HG03521 (cell line): ENCODE results near the gene CIB2.
"Not testable (repeated sequence)": the region's sequence is repeated elsewhere in the genome, so short reads cannot be mapped to it uniquely, and the experiment has no call there.

Experiments
- ATAC-seq: cut with Tn5 transposase; IDR thresholded peaks from one replicate; pipeline ENCODE4 v1.9.1; 2021; ENCODE audit warnings: mild to moderate bottlenecking, moderate library complexity; ENCODE audit not compliant: unreplicated experiment

Gene CIB2

DNA sequence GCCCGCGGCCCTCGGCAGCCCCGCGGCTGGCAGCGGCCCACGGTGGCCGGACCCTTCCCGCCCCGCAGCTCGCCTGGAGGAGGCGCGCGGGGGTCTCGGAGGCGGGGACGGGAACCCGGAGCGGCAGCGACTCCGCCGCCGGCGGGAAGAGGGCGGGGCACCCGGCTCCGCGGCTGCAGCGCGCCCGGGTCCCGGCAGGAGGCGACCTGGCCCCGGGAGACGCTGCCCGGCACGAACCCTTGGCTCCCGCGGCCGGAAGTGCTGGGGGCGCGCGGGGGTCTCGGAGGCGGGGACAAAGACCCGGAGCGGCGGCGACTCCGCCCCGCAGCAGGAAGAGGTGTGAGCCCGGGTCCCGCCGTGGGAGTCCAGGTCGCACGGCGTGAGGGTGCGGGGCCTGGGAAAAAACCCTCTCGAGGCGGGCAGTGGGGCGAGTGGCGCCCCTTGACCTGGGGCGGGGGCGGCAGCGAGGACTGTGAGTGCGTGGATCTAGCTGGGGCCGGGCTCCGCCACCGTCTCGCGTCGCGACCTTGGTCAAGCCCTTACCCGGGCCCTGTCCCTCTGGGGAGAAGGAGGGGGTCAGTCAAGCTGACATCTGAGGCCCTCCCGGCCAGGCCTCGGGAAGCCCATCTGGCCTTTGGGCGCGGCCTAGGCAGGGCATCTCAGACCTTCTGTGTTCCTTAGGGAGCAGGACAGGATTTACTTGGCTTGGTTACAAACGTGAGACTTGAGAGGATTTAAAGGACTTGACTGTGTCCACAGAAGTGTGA is at the start of gene CIB2:
Gene CIB2, minus strand, starts transcription at position 151 of the 767 bp plus-strand sequence. CDS start 230 bp downstream, outside the sequence.
- peak; percentile 79 for ATAC-seq

GRCh38 chr15:78179906-78180305 is 48.7 kb upstream of the CIB2 start:
- ATAC-seq = no peak

- no peak for ATAC-seq
These were observed 48.1 kb upstream of the CIB2 start for GRCh38 chr15:78179286-78179840.

- ATAC-seq = no peak
These were observed 46.8 kb upstream of the CIB2 start for GRCh38 chr15:78178064-78178463.

DNA sequence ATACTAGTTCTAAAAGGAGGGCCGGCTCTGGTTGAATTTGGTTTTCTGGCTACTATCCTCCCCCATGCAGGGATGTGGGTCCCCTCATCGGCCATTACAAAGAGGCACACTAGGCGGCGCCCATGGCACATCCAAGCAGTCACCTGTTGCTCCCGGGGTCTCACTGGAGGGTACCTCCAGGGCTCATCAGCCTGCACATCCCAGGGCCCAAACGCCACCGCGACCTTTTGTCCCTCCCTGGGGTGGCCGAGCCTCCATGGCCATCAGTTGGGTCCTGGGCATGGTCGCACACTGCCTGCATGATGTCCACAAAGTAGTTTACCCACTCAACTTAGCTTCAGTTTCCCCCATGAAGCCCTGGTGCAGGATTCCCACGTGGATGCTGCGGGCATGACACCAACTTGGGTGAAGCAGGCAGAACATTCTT is 46.2 kb upstream of the CIB2 start:
- ATAC-seq = no peak

- ATAC-seq = no peak
These were observed 44.1 kb upstream of the CIB2 start for GRCh38 chr15:78175330-78175729.

DNA sequence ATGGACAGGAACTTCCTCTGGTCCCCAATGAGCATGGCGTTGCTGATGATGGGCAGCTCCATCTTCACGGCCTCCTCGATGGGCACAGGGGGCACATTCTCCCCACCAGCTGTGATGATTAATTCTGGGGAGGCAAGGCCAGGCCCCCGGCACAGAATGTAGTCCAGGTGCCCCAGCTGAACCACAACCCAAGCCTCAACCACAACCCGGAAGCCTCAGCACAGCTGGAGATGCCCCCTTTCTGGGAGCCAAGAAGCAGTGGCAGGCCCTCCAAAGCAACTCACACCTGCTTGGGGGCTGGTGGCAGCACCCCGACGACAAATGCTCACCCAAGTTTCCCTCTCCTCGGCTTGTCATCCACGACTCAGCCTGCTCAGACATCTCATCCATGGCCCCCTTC is 43.2 kb upstream of the CIB2 start:
- ATAC-seq = no peak

DNA sequence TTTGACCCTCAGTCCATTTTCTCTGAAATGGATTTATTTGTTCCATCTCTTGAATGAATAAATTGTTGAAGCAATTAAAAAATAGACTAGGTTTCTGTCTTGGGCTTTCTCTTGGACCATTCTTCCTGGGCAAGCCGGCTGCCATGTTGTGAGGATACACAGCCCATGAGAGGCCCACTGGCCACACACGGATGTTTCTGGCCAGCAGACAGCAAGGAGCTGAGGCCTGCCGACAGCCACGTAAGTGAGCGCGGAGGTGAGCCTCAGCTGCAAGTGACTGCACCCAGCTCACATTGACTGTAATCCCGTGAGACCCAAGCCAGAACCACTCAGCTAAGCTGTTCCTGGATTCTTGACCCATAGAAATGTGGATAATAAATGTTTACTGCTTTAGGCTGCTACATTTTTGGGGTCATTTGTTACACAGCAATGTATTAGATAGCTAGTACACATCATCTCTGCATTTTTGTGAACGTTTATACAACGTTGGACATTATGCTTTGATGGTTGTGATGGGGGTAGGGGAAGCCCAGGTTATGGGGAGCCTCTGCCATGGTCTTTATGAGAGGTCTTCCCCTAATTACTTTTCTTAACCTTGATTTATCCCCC is 40.7 kb upstream of the CIB2 start:
- ATAC-seq = no peak

DNA sequence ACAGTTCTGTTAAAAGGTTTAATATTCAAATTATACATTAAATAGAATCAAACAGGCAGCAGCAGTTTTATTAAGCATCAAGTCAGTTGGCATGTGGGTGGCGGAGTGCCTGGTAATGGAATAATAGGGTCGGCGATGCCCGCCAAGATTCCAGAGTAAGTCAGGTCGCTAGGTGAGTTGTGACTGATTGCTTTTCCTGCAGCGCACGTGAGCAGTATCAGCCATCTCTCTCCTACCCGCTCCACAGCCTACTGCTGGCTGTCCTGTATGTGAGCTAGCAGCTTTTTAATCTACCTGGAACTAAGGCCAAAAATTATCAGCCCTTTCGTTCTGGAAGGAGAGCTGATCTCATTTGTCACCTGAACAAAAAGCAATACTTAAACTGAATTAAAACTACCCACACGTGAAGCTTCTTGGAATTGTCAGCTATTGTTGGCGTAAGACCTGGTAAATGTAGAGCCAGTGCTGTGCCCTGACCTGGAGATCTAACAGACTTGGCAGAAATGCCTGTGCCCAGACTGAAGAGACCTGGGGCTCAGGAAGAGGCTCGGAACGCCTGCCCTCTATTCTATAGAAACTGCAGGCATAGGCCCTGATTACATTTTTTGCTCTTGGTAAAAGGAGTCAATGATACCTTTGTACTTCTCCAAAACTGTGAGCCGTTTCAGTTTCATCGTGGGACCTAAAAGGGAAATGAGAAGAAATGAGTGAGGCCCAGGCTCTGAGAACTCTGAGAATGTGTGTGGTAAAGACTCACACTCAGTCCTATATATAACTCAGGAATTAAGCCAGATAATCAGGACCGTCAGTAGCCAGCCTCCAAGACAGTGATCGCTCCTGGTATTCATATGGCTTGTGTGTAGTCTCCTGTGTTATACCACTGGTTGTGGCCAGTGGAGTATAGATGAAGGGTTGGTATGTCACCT is 39.9 kb upstream of the CIB2 start:
- ATAC-seq = peak; percentile 52

GRCh38 chr15:78168608-78169007 is 37.4 kb upstream of the CIB2 start:
- ATAC-seq = no peak

DNA sequence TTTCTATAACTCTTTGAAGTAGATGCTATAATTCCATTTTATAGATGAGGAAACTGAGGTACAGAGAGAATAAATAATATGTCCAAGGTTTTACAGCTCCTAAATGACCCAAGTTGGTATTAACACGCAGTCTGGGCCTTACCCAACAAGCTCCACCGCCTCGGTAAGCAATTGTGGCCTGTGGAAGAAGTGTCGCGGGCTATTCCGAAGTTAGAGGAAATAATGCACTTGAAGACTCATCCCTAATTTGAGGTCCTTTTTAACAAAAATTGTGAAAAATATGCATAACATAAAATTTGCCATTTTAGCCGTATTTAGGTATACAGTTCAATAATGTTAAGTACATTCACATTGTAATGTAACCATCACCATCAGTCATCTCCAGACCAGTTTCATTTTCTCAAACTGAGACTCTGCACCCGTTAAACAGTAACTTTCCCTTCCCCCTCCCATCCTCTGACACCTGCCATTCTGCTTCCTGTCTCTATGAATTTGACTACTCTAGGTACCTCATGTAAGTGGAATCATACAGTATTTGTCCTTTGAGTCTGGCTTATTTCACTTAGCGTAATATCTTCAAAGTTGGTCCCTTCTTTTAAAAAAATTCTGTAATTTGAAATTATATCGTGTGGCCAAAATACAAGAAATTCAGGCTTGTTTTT is 36.1 kb upstream of the CIB2 start:
- ATAC-seq = peak; percentile 65

- ATAC-seq = no peak
These were observed 32.8 kb upstream of the CIB2 start for GRCh38 chr15:78164010-78164409.

GRCh38 chr15:78162038-78162437 is 30.8 kb upstream of the CIB2 start:
- no peak for ATAC-seq

DNA sequence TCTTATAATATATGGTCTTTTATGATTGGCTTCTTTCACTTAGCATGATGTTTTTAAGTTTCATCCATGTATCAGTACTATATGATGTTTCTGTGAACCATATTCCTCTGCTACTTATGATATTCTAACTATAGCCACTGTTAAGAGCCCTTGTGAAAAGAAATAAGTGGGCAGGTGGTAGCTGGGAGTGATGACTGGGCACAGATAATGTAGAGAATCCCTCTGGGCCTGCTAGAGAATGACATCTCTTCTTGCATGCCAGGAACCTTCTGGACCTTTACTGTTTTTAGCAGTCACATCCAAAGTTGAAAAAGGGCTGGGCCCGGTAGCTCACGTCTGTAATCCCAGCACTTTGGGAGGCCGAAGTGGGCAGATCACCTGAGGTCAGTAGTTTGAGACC is 28.1 kb upstream of the CIB2 start:
- no peak for ATAC-seq

DNA sequence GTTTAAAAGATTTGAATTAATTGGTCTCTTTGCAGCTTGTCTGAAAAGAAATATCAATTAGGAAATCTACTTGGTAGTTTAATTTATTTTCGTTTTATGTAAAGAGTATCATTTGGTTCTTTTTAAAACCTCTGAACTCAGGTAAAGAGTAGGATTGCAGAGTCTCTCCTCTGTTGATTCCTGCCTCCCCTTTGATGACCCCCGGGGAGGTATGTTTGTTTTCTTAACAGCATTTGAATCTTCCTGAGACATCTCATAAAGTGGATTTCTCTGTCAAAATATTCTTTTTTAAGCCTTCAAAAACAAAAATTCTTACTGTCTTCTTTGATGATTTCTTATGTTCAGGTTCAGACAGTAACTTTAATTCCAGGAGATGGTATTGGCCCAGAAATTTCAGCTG is 26.0 kb upstream of the CIB2 start:
- ATAC-seq = no peak

GRCh38 chr15:78156653-78157052 is 25.4 kb upstream of the CIB2 start:
- ATAC-seq = no peak

GRCh38 chr15:78155355-78155939 is 24.2 kb upstream of the CIB2 start:
- no peak for ATAC-seq

- ATAC-seq = no peak
These were observed 23.7 kb upstream of the CIB2 start for GRCh38 chr15:78154955-78155354.

DNA sequence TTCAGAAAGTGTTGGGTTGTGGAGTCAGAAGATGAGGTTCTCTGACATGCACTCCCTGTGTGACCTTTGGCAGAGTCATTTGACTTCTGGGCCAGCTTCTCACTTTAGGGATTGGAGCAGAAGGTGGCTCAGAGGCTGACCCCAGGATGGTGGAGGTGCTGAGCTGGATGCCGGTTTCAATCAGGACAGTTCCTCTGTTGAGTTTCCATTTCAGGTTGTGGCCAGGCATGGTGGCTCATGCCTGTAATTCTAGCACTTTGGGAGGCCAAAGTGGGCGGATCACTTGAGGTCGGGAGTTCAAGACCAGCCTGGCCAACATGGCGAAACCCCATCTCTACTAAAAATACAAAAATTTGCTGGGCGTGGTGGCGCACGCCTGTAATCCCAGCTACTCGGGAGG is 19.8 kb upstream of the CIB2 start:
- ATAC-seq = not testable (repeated sequence)
